Mesenchymal stem cell (in vitro differentiated cells and primary cell): Measurements from ENCODE around the gene HNRNPUL1.
"Not testable (repeated sequence)": the region's sequence is repeated elsewhere in the genome, so short reads cannot be mapped to it uniquely, and the experiment has no call there.

ENCODE experiments used
- DNase-seq: peaks from one replicate; pipeline ENCODE4 v3.0.0-alpha.2; 2013
- H2AFZ ChIP-seq: one replicate; pipeline ENCODE4 v1.6.1; 2013; ENCODE audit warnings: low read depth, mild to moderate bottlenecking, control low read depth, inconsistent platforms, low read length, moderate library complexity
- H2AK5ac ChIP-seq: 2 replicates; pipeline ENCODE4 v1.6.1; 2013; ENCODE audit warnings: low read length, moderate library complexity, mild to moderate bottlenecking, inconsistent platforms; ENCODE audit not compliant: severe bottlenecking
- H2BK120ac ChIP-seq: one replicate; pipeline ENCODE4 v1.6.1; 2013; ENCODE audit warnings: low read depth, mild to moderate bottlenecking, inconsistent platforms, low read length, moderate library complexity
- H2BK12ac ChIP-seq, 2 experiments: one replicate each; pipeline ENCODE4 v1.6.1; 2013; ENCODE audit warnings: inconsistent platforms in 2 of 2, low read length in 2 of 2, mild to moderate bottlenecking in 2 of 2, moderate library complexity in 2 of 2, control low read depth in 1 of 2
- H2BK15ac ChIP-seq: one replicate; pipeline ENCODE4 v1.6.1; 2013; ENCODE audit warnings: mild to moderate bottlenecking, low read depth, inconsistent platforms; ENCODE audit not compliant: poor library complexity, severe bottlenecking
- H2BK5ac ChIP-seq: 2 replicates; pipeline ENCODE4 v1.6.1; 2013; ENCODE audit warnings: low read depth, mild to moderate bottlenecking, low read length, control low read depth, inconsistent platforms; ENCODE audit not compliant: poor library complexity, severe bottlenecking
- H3K14ac ChIP-seq, 2 experiments: one replicate each; pipeline ENCODE4 v1.6.1; 2013; ENCODE audit warnings: inconsistent platforms in 2 of 2, low read length in 2 of 2, control low read depth in 1 of 2, mild to moderate bottlenecking in 1 of 2, moderate library complexity in 1 of 2
- H3K18ac ChIP-seq, 2 experiments: one replicate each; pipeline ENCODE4 v1.6.1; 2013; ENCODE audit warnings: inconsistent platforms in 2 of 2, low read length in 2 of 2, control low read depth in 1 of 2, low read depth in 1 of 2, mild to moderate bottlenecking in 1 of 2
- H3K23ac ChIP-seq, 2 experiments: one replicate each; pipeline ENCODE4 v1.6.1; 2013; ENCODE audit warnings: inconsistent platforms in 2 of 2, low read length in 2 of 2, mild to moderate bottlenecking in 2 of 2, moderate library complexity in 2 of 2, control low read depth in 1 of 2
- H3K27ac ChIP-seq: 2 replicates; pipeline ENCODE4 v1.5.1; 2013; ENCODE audit warnings: mild to moderate bottlenecking, moderate library complexity, low read length, control low read depth, inconsistent platforms; ENCODE audit not compliant: poor library complexity, severe bottlenecking
- H3K27me3 ChIP-seq, 2 experiments: 2 replicates each; pipeline versions ENCODE4 v1.6.1 to v1.7.0; 2013; ENCODE audit warnings: low read length in 2 of 2, mild to moderate bottlenecking in 2 of 2, moderate library complexity in 2 of 2, control low read depth in 1 of 2, inconsistent platforms in 1 of 2; ENCODE audit not compliant: control insufficient read depth in 1 of 2, insufficient read depth in 1 of 2
- H3K36me3 ChIP-seq, 2 experiments: 2 replicates each; pipeline versions ENCODE4 v1.6.1 to v1.7.0; 2013; ENCODE audit warnings: low read length in 2 of 2, control low read depth in 1 of 2, inconsistent platforms in 1 of 2, low read depth in 1 of 2, mild to moderate bottlenecking in 1 of 2; ENCODE audit not compliant: insufficient read depth in 2 of 2, control insufficient read depth in 1 of 2
- H3K4ac ChIP-seq, 2 experiments: one replicate each; pipeline ENCODE4 v1.6.1; 2013; ENCODE audit warnings: inconsistent platforms in 2 of 2, low read length in 2 of 2, mild to moderate bottlenecking in 2 of 2, moderate library complexity in 2 of 2, control low read depth in 1 of 2, low read depth in 1 of 2
- H3K4me1 ChIP-seq: 2 replicates; pipeline ENCODE4 v1.6.1; 2013; ENCODE audit warnings: low read depth, low read length, control low read depth; ENCODE audit not compliant: control insufficient read depth, insufficient read depth
- H3K4me2 ChIP-seq: 2 replicates; pipeline ENCODE4 v1.6.1; 2013; ENCODE audit warnings: low read length, mild to moderate bottlenecking, inconsistent platforms; ENCODE audit not compliant: poor library complexity, severe bottlenecking
- H3K4me3 ChIP-seq, 2 experiments: 2 replicates each; pipeline versions ENCODE4 v1.5.1 to v1.7.0; 2013; ENCODE audit warnings: low read length in 2 of 2, mild to moderate bottlenecking in 2 of 2, control low read depth in 1 of 2, low read depth in 1 of 2; ENCODE audit not compliant: insufficient read depth in 1 of 2
- H3K79me1 ChIP-seq: replicated peaks from 2 replicates; pipeline ENCODE4 v1.6.1; 2013; ENCODE audit warnings: mild to moderate bottlenecking, control low read depth, low read length, inconsistent platforms; ENCODE audit not compliant: poor library complexity, severe bottlenecking
- H3K9ac ChIP-seq: 2 replicates; pipeline ENCODE4 v1.7.0; 2013; ENCODE audit warnings: mild to moderate bottlenecking, low read length, moderate library complexity
- H3K9me3 ChIP-seq: 2 replicates; pipeline ENCODE4 v1.7.0; 2013; ENCODE audit warnings: mild to moderate bottlenecking, low read length; ENCODE audit not compliant: control insufficient read depth
- H4K8ac ChIP-seq: one replicate; pipeline ENCODE4 v1.6.1; 2013; ENCODE audit warnings: inconsistent platforms, mild to moderate bottlenecking, low read length, moderate library complexity
- H4K91ac ChIP-seq: one replicate; pipeline ENCODE4 v1.6.1; 2013; ENCODE audit warnings: mild to moderate bottlenecking, low read length, inconsistent platforms
- WGBS: methylation state at CpG from one replicate; pipeline ENCODE4 v1.1.7; 2013; ENCODE audit warnings: mixed read lengths; 5-methylcytosine and 5-hydroxymethylcytosine counted together

Gene HNRNPUL1

DNA sequence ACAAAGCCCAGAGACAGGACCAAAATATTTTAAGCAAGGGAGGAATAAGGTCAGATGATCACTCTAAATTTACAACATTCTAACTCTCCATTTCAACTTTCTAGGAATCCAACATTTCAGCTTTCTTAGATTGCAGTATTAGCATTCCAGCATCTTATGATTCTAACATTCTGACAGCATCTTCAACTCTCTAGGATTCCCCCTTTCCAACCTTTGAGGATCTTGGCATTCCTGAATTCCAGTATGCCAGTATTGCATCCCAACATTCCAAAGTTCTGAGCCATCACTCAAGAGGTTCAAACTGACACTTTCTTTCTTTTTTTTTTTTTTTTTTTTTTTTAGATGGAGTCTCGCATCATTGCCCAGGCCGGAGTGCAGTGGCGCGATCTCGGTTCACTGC, 75.8 kb downstream of the HNRNPUL1 start:
- H3K9ac ChIP-seq: no peak overlapping the region
- no peak overlapping the region for H3K18ac ChIP-seq
- H3K9me3 ChIP-seq: no peaks in the 10 kb centered on the region
- no peak overlapping the region for H4K8ac ChIP-seq
- H3K4me1 ChIP-seq: peaks cover 2% of the 10 kb centered on the region
- no peak overlapping the region for H2BK12ac ChIP-seq
- 79% methylated on average over 5 of the region's 5 CpGs for whole genome bisulfite sequencing
- H2BK5ac ChIP-seq: no peak overlapping the region
- no peak overlapping the region for H3K4me2 ChIP-seq
- H3K79me1 ChIP-seq: peaks cover 31% of the 10 kb centered on the region
- H3K36me3 ChIP-seq: peaks cover 46 to 72% of the 10 kb centered on the region in 2 experiments
- no peak overlapping the region for H3K23ac ChIP-seq
- no peaks in the 10 kb centered on the region for H3K27me3 ChIP-seq
- H4K91ac ChIP-seq: no peak overlapping the region
- H3K14ac ChIP-seq: no peak overlapping the region
- H2AFZ ChIP-seq: no peak overlapping the region
- no peak overlapping the region for H3K27ac ChIP-seq
- H3K4me3 ChIP-seq: no peak overlapping the region
- no peak overlapping the region for H2BK120ac ChIP-seq
- H2BK15ac ChIP-seq: no peak overlapping the region
- H2AK5ac ChIP-seq: no peak overlapping the region
- H3K4ac ChIP-seq: no peak overlapping the region
- peak; percentile 54 for DNase-seq

DNA sequence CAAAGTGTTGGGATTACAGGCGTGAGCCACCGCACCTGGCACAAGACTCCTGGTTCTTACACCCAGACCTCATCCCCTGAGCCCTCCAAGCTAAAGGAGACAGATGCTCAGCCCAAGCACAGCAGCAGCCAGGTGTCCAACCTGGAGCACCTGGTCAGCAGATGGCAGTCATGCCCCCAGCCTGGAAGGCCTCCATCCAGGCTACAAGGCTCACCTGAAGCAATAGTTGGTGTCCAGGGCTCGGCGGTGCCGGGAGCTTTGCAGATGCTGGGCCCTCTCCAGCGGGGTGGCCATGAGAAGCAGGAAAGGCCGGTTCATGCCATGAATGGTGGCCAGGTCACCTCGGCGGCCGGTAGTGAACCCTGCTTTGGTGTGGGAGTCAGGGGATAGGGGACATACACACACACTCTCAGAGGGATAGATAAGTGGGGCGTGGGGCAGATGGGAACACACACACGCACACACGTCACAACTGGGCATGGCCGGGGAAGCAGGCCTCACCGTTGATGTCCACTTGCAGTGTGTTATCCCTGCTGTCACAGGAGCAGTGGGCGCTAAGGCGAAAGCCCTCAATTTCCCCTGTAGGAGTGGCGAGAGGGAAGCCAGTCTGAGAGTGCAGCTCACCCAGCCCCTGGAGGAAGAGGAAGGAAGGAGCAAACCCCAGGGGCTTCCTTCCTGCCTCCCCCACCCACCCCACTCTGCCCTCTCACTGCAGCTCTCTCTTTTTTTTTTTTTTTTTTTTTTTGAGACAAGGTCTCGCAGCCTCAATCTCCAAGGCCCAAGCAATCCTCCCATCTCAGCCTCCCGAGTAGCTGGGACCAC, 77.7 kb downstream of the HNRNPUL1 start:
- Histone ChIP-seq H2BK15ac (no peak overlapping the region), H3K27me3 (no peaks in the 10 kb centered on the region), H2AFZ (no peak overlapping the region), H2BK5ac (no peak overlapping the region), H3K27ac (no peak overlapping the region), H3K18ac (no peak overlapping the region), H3K79me1 (peaks cover 32% of the 10 kb centered on the region), H4K91ac (peak overlapping the region; percentile 7), H3K9me3 (no peaks in the 10 kb centered on the region), H3K14ac (no peak overlapping the region), H2BK120ac (no peak overlapping the region), H3K9ac (no peak overlapping the region), H2BK12ac (no peak overlapping the region), H2AK5ac (no peak overlapping the region), H3K4me3 (no peak overlapping the region), H4K8ac (no peak overlapping the region), H3K23ac (no peak overlapping the region), H3K4me1 (peaks cover 2% of the 10 kb centered on the region), H3K36me3 (peaks cover 49 to 64% of the 10 kb centered on the region in 2 experiments), H3K4me2 (no peak overlapping the region), H3K4ac (no peak overlapping the region)
- no peak for DNase-seq
- WGBS: 96% methylated on average over 18 of the region's 20 CpGs

GRCh38 chr19:41344162-41344561, 80.0 kb downstream of the HNRNPUL1 start:
- H3K4me3 ChIP-seq: no peak overlapping the region
- H2BK120ac ChIP-seq: no peak overlapping the region
- H3K14ac ChIP-seq: no peak overlapping the region
- WGBS: 98% methylated on average over 2 of the region's 2 CpGs
- H3K18ac ChIP-seq: peak overlapping the region in 1 of 2 experiments; percentile 14
- H4K91ac ChIP-seq: no peak overlapping the region
- no peak overlapping the region for H3K9ac ChIP-seq
- no peak overlapping the region for H3K4ac ChIP-seq
- H3K4me2 ChIP-seq: no peak overlapping the region
- H3K4me1 ChIP-seq: peaks cover 6% of the 10 kb centered on the region
- no peak for DNase-seq
- H2BK12ac ChIP-seq: no peak overlapping the region
- H4K8ac ChIP-seq: no peak overlapping the region
- H3K27me3 ChIP-seq: no peaks in the 10 kb centered on the region
- no peaks in the 10 kb centered on the region for H3K9me3 ChIP-seq
- H3K36me3 ChIP-seq: peaks cover 51 to 59% of the 10 kb centered on the region in 2 experiments
- no peak overlapping the region for H2BK15ac ChIP-seq
- H3K23ac ChIP-seq: no peak overlapping the region
- peaks cover 36% of the 10 kb centered on the region for H3K79me1 ChIP-seq
- no peak overlapping the region for H2BK5ac ChIP-seq
- H2AK5ac ChIP-seq: no peak overlapping the region
- H3K27ac ChIP-seq: no peak overlapping the region
- H2AFZ ChIP-seq: no peak overlapping the region

DNA sequence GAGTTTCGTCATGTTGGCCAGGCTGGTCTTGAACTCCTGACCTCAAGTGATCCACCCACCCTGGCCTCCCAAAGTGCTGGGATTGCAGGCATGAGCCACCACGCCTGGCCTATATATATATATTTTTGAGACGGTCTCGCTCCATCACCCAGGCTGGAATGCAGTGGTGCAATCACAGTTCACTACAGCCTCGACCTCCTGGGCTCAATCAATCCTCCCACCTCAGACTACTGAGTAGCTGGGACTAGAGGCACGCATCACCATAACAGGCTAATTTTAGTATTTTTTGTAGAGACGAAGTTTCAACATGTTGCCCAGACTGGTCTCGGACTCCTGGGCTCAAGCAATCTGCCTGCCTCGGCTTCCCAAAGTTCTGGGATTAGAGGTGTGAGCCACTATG, 82.7 kb downstream of the HNRNPUL1 start:
- not testable (repeated sequence) for H4K8ac ChIP-seq, H3K27me3 ChIP-seq, H3K18ac ChIP-seq, H3K9ac ChIP-seq, H3K4me2 ChIP-seq, H3K23ac ChIP-seq, H3K4me3 ChIP-seq, H2BK15ac ChIP-seq, H3K9me3 ChIP-seq, H2BK12ac ChIP-seq, DNase-seq, H3K27ac ChIP-seq, H3K14ac ChIP-seq, H2BK5ac ChIP-seq, H2BK120ac ChIP-seq, H3K4ac ChIP-seq, H2AK5ac ChIP-seq, H2AFZ ChIP-seq, H4K91ac ChIP-seq
- H3K79me1 ChIP-seq: peaks cover 34% of the 10 kb centered on the region
- H3K4me1 ChIP-seq: peaks cover 12% of the 10 kb centered on the region
- WGBS: 98% methylated on average over 9 of the region's 9 CpGs
- peaks cover 40 to 42% of the 10 kb centered on the region in 2 experiments for H3K36me3 ChIP-seq
